Ramos (cell line): ENCODE data around the gene USP22.

Experiments used
- in situ Hi-C: fragments of 300-500 bp; cut with MboI; formaldehyde crosslinking; loops from one replicate; pipeline ENCODE4 v1.14.3; 2022; ENCODE audit warnings: low sequenced_read_pairs; ENCODE audit not compliant: unreplicated experiment

Gene USP22

DNA sequence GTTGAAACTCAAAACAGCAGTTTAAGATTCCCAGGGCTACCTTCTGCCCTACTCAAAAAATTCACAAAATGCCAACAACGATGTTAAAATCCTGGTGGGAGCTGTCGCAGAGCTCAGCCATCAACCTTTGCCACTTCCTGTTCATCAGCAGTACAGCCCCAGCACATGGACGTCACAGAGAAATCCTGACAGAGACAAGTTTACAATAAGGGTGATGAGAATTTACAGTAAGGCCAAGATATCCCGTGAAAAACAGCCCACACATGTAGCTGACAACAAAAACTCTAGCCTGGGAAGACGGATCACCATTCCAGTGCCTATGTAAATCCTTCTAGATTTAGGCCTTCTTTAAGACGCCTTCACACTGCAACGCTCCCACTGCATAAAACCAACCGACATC lies 18.8 kb downstream of the USP22 start:
- in situ Hi-C loops = loop anchor here (5.0 kb wide), 1 partner anchor 78 kb away; no protein-coding TSS in a partner anchor

- in situ Hi-C loops = loop anchor here (5.0 kb wide), 1 partner anchor 81 kb away; no protein-coding TSS in a partner anchor
These were observed 21.5 kb downstream of the USP22 start for GRCh38 chr17:21021208-21021803.

DNA sequence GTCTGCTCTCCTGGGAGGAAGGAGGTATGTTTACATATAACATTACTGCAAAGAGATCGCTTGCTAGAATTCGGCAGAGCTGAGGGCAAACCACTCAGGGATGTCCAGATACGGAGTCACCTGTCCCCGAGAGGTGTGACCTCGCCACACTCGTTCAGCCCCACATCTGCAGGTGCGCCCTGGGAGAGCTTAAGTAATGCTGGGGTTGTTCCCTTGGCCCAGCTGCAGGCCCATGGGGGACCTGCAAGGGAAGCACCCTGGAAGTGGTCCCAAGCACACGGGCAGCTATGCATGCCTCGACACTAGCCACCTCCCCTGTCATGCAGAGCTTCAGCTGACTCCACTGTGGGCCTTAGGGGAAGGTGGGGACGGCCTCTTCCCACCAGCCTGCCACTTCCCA lies 22.2 kb downstream of the USP22 start:
- in situ Hi-C loops = loop anchor here (5.0 kb wide), 1 partner anchor 82 kb away; no protein-coding TSS in a partner anchor

DNA sequence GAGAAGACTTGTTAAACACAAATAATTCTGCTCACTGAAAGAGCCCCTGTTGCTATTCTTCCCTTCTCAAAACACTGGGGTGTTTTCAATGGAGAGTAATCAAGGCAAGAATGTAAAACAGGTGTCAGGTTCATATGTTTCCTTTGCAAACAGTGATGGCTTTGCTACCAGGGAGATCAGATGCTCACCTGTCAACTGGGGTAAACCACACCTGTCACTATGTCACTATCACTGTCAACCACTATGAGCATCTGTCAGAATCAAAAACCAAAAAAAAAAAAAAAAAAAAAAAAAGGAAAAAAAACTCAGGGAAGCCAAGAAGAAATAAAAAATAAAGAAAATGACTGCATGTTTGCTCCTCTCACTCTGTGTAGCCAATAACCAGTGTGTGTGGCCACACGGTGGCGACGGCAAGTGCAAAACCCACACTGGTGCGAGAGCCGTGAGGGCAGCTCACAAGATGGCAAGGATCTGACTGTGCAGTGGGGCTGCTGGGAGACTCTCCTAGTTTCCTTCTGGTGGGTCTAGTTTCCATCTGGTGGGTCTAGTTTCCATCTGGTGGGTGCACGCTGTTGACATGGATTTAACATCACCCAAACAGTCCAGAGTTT lies 22.7 kb downstream of the USP22 start:
- in situ Hi-C loops = loop anchor here (5.0 kb wide), 1 partner anchor 82 kb away; no protein-coding TSS in a partner anchor

GRCh38 chr17:21018894-21019293 lies 23.9 kb downstream of the USP22 start:
- in situ Hi-C loops = no loop called here

- in situ Hi-C loops = no loop called here
These were observed 24.9 kb downstream of the USP22 start for GRCh38 chr17:21017861-21018260.

- in situ Hi-C loops = no loop called here
These were observed 25.6 kb downstream of the USP22 start for GRCh38 chr17:21017256-21017655.

DNA sequence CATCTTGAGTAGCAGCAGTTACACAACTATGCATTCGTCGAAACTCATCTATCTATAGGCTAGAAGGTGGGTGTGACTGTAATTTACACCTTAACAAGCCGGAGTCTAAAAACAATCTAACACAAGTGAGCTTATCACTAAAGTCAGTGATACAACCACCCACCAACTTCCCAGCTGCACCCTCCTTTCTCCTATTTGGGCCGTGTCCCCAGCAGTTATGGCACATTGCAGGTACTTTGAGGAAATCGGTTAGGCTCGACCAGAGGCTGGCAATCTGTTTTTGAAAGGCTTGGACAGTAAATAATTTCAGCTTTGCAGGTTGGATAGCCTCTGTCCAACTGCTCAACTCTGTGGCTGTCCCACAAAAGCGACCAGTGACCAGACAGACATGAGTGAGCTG lies 26.0 kb downstream of the USP22 start:
- in situ Hi-C loops = no loop called here

DNA sequence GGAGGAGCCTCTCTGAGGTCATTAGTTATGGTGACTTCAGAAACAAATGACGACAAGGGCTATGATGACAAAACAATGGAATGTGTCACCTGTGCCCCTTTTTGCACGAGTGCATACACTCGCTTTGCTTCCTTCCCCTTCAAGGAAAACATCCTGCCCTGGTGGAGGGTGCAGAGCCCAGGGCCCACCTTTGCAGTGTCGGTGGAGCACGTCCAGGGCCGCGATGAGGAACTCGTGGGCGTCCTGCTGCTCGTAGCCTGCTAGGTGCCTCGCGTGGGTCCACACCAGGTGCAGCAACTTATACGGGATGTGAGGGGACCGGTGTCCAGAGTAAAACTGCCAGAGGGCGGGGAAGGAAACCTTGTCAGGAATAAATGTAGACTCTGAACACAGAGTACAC lies 27.2 kb downstream of the USP22 start:
- in situ Hi-C loops = no loop called here

- in situ Hi-C loops = no loop called here
These were observed 28.3 kb downstream of the USP22 start for GRCh38 chr17:21014498-21014897.

GRCh38 chr17:21013983-21014382 lies 28.8 kb downstream of the USP22 start:
- in situ Hi-C loops = no loop called here

GRCh38 chr17:21012736-21013135 lies 30.1 kb downstream of the USP22 start:
- in situ Hi-C loops = no loop called here

GRCh38 chr17:21010705-21011596 lies 31.9 kb downstream of the USP22 start:
- in situ Hi-C loops = no loop called here

DNA sequence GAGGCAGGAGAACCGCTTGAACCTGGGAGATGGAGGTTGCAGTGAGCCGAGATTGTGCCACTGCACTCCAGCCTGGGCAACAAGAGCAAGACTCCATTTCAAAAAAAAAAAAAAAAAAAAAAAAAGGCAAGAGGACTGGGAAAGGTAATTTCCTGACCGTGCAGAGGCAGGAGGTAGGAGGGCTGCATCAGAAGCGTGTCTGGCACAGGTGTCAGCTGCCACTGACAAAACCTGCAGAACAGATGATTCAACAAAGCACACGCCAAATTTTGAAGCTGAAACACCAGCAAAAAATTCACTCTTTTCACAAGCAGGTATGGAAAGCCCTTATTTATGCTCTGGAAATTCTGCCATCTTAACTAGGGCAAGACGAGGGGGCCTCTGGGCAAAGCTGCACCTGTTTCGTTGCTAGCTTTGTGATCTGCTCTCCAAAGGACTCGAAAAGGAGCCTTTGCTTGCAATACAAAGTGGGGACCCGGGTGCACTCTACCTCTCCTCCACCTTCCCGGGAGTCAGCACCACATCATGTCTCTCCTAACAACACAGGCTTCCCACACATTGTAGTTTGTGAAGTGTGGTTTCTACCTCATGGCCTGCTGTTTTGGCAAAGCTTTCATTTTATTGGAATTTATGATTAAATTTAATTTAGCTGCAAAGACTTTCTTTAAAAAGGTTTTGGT lies 33.7 kb downstream of the USP22 start:
- in situ Hi-C loops = no loop called here

DNA sequence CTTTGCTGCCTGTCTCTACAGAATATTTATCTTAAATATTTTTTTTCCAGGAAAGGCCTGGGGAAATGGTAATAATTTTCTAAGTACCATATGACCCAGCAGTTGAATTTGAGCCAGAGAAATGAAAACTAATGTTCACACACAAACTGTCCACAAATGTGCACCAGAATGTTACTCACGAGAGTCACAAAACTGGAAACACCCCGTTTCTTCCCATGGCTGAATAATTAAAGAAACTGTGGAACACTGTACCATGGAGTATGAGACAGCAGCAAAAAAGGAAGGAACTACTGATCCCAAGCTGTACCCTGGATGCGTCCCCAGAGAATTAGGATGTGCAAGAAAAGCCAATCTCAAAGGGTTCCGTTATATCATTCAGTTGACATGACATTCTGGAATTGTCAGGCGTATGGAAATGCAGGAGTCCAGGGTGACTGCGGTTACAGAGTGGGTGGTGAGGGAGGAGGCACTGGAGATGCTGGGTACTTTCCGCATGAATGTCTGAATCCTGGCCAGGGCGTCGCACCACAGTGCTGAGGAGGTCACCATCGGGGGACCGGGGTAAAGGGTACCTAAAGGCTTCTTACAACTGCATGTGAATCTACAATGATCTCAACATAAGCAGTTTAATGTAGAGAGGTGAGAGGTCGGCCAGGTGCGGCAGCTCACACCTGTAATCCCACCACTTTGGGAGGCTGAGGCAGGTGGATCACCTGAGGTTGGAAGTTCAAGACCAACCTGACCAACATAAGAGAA lies 34.5 kb downstream of the USP22 start:
- in situ Hi-C loops = no loop called here

DNA sequence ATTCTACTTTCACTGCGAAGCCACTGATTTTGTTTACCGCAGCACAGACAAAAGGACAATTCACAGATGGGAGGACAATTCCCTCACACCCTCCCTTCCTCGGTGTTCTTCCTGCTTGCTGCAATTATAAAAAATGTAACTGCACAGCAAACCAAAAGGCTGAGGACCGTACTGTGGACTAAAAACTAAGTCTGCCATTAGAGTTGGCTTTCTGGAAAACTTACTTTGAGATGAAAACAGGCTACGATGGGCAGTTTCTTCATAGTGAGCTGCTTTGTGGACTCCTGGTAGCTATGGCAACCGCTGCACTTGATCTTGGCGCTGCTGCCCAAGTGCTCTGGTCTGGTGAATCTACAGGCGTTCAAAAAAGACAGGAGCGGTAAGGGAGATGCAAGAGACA lies 35.2 kb downstream of the USP22 start:
- in situ Hi-C loops = no loop called here

GRCh38 chr17:21005803-21006202 lies 37.0 kb downstream of the USP22 start:
- in situ Hi-C loops = no loop called here

GRCh38 chr17:21005367-21005766 lies 37.4 kb downstream of the USP22 start:
- in situ Hi-C loops = no loop called here

DNA sequence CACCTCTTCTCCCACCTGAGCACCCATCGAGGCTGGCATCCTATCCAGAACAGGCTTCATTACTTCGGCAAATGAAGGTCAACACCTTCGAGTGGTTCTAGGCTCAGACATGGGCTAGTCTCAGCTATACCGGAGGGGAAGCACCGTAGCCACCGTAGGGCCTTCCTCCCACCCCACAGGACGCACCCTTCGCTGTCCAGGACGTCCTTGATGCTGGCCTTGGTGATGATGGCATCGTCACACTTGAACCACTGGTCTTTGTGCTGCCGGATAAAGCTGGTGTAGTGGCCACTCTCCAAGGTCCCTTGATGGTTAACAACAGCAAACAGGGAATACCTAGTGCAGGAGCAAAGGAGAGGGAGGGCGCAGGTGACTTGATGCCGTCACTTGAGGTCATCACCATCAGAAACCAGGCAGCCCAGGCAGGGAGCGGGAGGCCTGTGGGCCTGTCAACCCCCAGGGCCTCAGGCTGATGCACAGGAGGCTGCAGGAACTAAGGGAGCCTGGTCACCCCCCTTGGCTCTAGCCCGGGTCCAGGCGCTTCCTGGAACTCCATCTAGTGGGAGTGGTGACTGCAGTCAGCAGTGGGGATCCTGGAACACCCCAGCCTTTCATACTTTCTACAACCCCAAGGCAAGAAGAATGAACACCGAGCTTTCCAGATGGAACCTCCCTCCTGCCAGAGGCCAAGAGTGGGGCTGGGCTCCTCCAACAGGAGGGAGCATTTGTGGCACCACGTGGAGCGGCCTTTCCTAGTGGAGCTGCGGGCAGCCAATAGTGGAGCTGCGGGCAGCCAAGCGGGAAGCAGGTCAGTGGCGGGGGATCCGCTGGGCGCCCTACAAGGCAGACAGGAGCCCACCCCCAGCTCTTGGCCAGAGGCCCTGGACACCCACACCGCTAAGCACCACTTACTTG lies 38.5 kb downstream of the USP22 start:
- in situ Hi-C loops = no loop called here
